ENCODE results near the gene RNFT1.
"Not testable (repeated sequence)": the region's sequence is repeated elsewhere in the genome, so short reads cannot be mapped to it uniquely, and the experiment has no call there.

The RNFT1 gene

DNA sequence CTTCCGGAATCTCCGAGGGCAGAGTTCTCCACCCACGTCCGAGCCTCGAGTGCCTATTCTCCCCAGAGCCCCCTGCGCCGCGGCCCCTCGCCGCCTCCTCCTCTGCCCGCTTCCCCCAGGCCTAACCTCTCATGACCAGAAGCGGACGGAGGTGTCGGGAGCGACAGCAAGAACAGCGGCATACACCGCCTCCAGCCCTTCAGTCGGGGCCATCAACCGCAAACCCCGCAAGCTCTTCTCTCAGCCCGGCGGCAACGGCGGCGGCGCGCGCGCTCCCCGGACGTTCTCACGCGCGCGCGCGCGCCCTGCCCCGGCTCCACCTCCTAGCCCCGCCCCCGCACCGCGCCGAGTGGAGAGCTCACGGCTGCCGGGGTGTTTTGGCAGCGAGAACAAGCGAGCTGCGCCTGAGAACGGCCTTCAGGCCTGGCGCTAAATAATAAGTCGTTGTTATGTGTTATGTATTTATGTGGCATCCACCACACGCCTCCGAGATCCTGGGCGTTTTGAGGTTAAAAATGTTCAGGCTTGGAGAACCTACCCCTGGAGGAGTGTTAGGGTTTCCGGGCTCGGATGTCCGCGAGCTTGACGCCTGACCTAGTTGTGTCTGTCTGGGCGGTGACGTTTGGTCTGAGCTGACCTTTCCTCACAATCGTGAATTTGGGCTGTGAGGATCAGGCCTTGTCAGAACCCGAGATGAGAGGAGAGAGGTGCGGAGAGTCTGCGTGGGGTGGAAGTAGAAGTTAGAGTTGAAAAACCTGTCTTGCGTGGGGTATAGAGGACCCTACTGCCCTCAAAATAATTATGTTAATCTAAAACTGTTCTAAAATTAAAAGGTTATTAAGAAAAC lies at the start of gene RNFT1:
TSS of gene RNFT1 (minus strand) at position 259 of the 847 bp plus-strand sequence. CDS start at position 182, 77 bp downstream.
- peak; percentile 76 to 98 (median 90) for DNase-seq
- intact Hi-C loops (cut with DNase I) = no loop called here

DNA sequence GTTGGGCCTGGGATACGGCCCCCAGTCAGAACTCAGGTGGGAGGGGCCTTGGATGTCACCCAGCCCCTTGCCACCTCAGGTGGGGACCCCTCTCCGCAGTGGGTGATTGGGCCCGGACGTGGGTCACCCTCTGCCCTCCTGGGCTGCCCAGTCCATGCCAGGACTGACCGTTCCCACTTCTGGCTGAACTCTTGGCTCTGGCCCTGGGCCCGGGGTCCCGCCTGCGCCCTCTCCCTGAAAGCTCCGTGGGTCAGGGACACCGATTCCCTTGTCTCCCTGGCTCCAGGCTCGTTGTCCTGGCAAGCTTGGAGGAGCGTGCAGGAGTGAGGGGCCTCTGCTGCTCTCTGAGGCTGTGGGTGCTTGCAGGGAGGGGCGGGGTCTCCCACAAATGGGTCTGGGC lies 44.8 kb upstream of the RNFT1 start:
- intact Hi-C loops (cut with DNase I) = not testable (repeated sequence)
- peak in 1 of 10 donors; percentile 22 for DNase-seq

- intact Hi-C loops (cut with DNase I) = not testable (repeated sequence)
- DNase-seq = peak in 1 of 10 donors; percentile 8
These were observed 43.8 kb upstream of the RNFT1 start for GRCh38 chr17:60008377-60008776.

GRCh38 chr17:60006160-60006559 lies 41.6 kb upstream of the RNFT1 start:
- intact Hi-C loops (cut with DNase I) = no loop called here
- peak in 2 of 10 donors; percentile 25 to 39 for DNase-seq

GRCh38 chr17:60004561-60004960 lies 40.0 kb upstream of the RNFT1 start:
- not testable (repeated sequence) for DNase-seq

GRCh38 chr17:60002405-60002804 lies 37.9 kb upstream of the RNFT1 start:
- DNase-seq; intact Hi-C loops (cut with DNase I): not testable (repeated sequence)

More at GRCh38 chr17:60004561-60004960, 40.0 kb upstream of the RNFT1 start:
- intact Hi-C loops (cut with DNase I) = not testable (repeated sequence)

- DNase-seq; intact Hi-C loops (cut with DNase I): not testable (repeated sequence)
These were observed 32.1 kb upstream of the RNFT1 start for GRCh38 chr17:59996608-59997007.

- intact Hi-C loops (cut with DNase I); DNase-seq: not testable (repeated sequence)
These were observed 10.6 kb upstream of the RNFT1 start for GRCh38 chr17:59975166-59975565.

GRCh38 chr17:59973483-59973882 lies 8.9 kb upstream of the RNFT1 start:
- intact Hi-C loops (cut with DNase I) = not testable (repeated sequence)
- peak in 1 of 10 donors; percentile 43 for DNase-seq

GRCh38 chr17:59972778-59973177 lies 8.2 kb upstream of the RNFT1 start:
- intact Hi-C loops (cut with DNase I) = no loop called here
- DNase-seq = no peak

DNA sequence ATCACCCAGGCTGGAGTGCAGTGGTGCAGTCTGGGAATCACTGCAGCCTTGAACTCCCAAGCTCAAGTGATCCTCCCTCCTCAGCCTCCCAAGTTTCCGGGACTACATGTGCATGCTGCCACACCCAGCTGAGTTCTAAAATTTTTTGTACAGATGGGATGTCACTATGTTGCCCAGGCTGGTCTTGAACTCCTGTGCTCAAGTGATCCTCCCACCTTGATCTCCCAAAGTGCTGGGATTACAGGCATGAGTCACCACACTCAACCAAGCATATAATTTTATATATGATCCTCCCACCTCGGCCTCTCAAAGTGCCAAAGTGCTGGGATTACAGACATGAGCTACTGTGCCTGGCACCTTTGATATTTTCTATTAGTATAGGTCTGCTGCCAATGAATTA lies 7.2 kb upstream of the RNFT1 start:
- DNase-seq; intact Hi-C loops (cut with DNase I): not testable (repeated sequence)

- intact Hi-C loops (cut with DNase I) = no loop called here
- DNase-seq = peak in 9 of 10 donors; percentile 16 to 87 (median 42)
These were observed 630 bp downstream of the RNFT1 start for GRCh38 chr17:59963738-59964481.

DNA sequence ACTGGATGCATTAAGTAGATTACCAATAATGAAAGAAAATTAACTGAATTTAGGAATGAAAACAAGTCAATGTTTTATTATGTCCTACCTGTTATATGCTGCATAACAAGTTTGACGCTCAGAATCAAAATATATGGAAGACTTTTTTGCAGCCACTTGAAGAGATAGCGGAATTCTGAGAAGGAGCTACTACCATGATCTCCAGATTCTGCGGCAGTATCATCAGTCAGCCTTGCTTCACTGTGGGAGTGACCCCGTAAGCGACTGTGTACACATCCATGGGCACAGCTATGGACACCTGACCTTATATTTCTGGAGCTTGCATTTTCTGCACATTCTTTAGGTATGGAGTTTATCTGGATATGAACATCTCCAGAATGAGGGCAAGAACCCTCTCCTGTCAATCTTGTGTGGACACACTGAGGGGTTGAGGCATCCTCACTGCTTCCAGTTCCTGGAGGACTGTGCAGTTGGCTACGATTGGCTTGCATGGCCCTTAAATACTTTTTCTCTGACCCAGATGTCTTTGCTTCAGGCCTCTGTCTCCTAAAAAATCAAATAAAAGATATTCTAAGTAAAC lies 1.7 kb downstream of the RNFT1 start:
- intact Hi-C loops (cut with DNase I) = no loop called here
- DNase-seq = no peak

DNA sequence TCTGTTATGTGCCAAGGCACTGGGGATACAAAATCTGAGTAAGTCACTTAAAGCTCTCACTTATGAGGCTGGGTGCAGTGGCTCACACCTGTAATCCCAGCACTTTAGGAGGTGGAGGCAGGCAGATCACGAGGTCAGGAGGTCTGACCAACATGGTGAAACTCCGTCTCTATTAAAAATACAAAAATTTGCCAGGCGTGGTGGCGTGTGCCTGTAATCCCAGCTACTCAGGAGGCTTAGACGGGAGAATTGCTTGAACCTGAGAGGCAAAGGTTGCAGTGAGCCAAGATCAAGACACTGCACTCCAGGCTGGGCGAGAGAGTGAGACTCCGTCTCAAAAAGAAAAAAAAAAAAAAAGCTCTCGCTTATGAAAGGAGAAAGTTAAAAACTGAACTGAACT lies 5.0 kb downstream of the RNFT1 start:
- DNase-seq; intact Hi-C loops (cut with DNase I): not testable (repeated sequence)

GRCh38 chr17:59954856-59955255 lies 9.7 kb downstream of the RNFT1 start:
- no peak for DNase-seq
- intact Hi-C loops (cut with DNase I) = no loop called here

GRCh38 chr17:59950049-59950448 lies 14.5 kb downstream of the RNFT1 start:
- intact Hi-C loops (cut with DNase I) = no loop called here

DNA sequence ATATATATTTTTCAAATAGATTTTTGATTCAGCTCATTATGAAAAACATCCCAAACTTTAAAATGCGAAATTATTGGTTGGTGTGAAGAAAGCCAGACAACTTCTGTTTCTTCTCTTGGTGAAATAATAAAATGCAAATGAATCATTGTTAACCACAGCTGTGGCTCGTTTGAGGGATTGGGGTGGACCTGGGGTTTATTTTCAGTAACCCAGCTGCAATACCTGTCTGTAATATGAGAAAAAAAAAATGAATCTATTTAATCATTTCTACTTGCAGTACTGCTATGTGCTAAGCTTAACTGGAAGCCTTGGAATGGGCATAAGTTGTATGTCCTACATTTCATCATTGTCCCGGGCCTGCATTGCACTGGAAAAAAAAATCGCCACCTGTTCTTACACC lies 17.2 kb downstream of the RNFT1 start:
- intact Hi-C loops (cut with DNase I); DNase-seq: not testable (repeated sequence)

More at GRCh38 chr17:59950049-59950448, 14.5 kb downstream of the RNFT1 start:
- no peak for DNase-seq

DNA sequence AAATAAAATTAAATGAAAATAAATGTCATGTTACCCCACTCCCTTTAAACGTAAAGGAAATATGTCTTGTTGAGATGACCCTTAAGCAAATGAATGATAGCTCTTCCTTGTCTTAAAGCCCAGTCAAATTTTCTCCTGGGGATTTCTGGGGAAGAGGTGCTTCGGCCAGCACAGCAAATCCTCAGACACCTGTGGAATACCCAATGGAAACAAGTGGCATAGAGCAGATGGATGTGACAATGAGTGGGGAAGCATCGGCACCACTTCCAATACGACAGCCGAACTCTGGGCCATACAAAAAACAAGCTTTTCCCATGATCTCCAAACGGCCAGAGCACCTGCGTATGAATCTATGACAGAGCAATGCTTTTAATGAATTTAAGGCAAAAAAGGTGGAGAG lies 18.1 kb downstream of the RNFT1 start:
- DNase-seq; intact Hi-C loops (cut with DNase I): not testable (repeated sequence)

GRCh38 chr17:59941131-59941530 lies 23.4 kb downstream of the RNFT1 start:
- intact Hi-C loops (cut with DNase I) = no loop called here
- DNase-seq = peak in 1 of 10 donors; percentile 8

GRCh38 chr17:59940697-59941096 lies 23.8 kb downstream of the RNFT1 start:
- DNase-seq; intact Hi-C loops (cut with DNase I): not testable (repeated sequence)

GRCh38 chr17:59933317-59933716 lies 31.2 kb downstream of the RNFT1 start:
- DNase-seq; intact Hi-C loops (cut with DNase I): not testable (repeated sequence)

Measured in posterior cingulate gyrus (tissue), 11 donors.